ENCODE results near the gene SRCIN1. TPM values are rescaled to one million over a fixed set of nuclear protein-coding genes. Genes with fewer than 3 reads are reported as not detected.

The SRCIN1 gene
- total RNA-seq, 1 donor from 2014 or later: 2.1 TPM

DNA sequence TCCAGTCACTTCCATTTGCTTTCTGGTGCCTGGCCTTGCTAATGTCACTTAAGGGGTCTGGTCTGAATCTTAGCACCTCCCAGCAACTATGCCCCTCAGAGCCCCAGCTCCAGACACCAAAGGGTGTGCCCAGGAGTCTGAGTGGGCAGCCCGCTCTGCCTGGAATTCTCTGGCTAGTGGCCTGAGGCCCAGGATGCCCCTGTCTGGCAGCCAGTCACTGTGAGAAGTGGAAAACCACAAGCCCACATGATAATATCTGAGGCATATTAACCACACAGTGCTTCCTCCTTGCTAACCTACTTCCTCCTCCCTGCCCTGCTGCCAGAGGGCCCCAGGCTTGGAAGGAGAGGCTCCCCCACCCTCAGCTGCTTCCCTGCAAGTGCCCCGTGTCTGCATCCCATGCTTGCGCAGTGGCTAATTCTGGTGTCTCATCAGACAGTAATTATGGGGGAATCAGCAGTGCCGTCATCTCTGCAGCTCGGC, 14.0 kb downstream of the SRCIN1 start:
- intact Hi-C loops (cut with DNase I): no loop called here
- no peak overlapping the region for H3K4me3 ChIP-seq

DNA sequence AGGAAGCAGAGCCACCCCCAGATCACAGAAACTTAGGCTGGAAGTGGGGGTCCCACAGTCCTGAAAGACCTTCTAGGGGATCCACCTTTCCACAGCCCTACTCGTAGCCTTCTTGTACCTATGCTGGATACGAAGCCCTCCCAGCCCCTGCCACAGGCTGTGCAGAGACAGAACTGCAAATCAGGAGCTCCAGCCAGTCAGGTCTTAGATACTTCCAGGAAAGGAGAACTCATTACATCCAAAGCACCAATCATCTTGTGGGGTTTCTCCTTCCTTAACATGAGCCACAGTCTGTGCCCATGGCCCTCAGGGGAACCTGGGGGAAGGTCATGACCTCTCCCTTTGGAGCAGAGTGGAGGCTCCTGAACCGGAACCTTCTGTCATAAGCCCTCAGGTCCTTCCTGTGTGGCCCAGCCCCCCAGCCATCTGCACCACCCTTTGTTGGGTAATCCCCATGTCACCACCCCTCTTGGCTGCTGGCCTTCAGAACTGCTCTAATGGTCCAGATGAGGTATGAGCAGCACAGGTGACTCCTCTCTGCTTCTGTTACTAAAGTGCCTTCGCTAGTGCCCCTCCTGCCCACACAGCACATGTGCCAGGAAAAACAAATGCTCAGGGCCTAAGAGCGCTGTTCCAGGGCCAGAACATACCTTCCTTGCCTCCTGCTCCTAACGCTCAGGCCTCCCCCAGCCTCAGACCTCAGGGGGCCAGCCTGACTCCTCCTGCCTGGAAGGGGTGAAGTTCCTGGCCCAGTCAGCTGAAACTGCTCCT, 14.6 kb downstream of the SRCIN1 start:
- Histone ChIP-seq H3K27ac (no peak overlapping the region), H3K36me3 (no peaks in the 10 kb centered on the region), H3K27me3 (peaks cover 58% of the 10 kb centered on the region), H3K9me3 (no peaks in the 10 kb centered on the region), H3K4me1 (peaks cover 9% of the 10 kb centered on the region), H3K4me3 (no peak overlapping the region)
- TF ChIP-seq, protein P1, sequence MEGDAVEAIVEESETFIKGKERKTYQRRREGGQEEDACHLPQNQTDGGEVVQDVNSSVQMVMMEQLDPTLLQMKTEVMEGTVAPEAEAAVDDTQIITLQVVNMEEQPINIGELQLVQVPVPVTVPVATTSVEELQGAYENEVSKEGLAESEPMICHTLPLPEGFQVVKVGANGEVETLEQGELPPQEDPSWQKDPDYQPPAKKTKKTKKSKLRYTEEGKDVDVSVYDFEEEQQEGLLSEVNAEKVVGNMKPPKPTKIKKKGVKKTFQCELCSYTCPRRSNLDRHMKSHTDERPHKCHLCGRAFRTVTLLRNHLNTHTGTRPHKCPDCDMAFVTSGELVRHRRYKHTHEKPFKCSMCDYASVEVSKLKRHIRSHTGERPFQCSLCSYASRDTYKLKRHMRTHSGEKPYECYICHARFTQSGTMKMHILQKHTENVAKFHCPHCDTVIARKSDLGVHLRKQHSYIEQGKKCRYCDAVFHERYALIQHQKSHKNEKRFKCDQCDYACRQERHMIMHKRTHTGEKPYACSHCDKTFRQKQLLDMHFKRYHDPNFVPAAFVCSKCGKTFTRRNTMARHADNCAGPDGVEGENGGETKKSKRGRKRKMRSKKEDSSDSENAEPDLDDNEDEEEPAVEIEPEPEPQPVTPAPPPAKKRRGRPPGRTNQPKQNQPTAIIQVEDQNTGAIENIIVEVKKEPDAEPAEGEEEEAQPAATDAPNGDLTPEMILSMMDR (IDR thresholded peaks at IDR 0.05): no peak
- intact Hi-C loops (cut with DNase I): no loop called here
- peak; percentile 75 for DNase-seq
- ATAC-seq: peak; percentile 71

More for the DNA sequence above, 14.0 kb downstream of the SRCIN1 start:
- TF ChIP-seq, protein P1 (IDR thresholded peaks at IDR 0.05): no peak
- H3K27ac ChIP-seq: no peak overlapping the region
- H3K9me3 ChIP-seq: no peaks in the 10 kb centered on the region
- no peaks in the 10 kb centered on the region for H3K36me3 ChIP-seq
- DNase-seq: no peak
- H3K4me1 ChIP-seq: peaks cover 9% of the 10 kb centered on the region
- peak; percentile 82 for ATAC-seq
- peaks cover 58% of the 10 kb centered on the region for H3K27me3 ChIP-seq

DNA sequence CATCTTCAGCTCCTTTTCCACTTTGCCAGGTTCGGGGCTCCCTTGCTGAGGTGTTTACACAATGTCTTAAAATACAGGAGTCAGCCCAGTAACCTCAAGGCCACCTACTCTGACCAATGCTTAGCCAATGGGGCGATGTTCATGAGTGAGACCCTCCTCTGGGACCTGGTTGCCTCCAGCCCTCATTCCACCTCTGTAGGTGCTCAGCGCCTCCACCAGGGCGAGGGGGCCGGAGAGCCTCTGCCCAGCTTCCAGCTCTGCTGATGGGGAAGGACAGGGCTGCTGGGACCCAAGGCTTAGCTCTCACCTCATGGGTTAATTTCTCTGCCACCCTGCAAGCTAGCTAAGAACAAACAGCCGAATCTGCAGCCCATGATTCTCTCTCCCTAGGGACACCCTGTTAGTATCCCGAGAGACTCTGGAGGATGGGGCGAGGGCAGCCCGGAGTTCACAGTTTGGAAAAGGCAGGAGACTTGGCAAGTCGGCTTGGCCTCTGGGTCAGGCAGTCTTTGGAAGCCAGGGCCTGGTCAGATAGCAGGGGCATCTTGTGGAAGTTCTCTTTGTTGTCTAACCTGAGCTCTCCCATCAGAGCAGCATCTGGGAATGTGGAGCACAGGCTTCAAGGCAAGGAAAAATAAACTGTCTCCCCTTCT, 16.2 kb downstream of the SRCIN1 start:
- intact Hi-C loops (cut with DNase I): no loop called here
- H3K36me3 ChIP-seq: no peaks in the 10 kb centered on the region
- peaks cover 9% of the 10 kb centered on the region for H3K4me1 ChIP-seq
- TF ChIP-seq, protein P1 (IDR thresholded peaks at IDR 0.05): no peak
- H3K27me3 ChIP-seq: peaks cover 57% of the 10 kb centered on the region
- DNase-seq (no peak), ATAC-seq (no peak)
- H3K27ac ChIP-seq: no peak overlapping the region
- H3K4me3 ChIP-seq: no peak overlapping the region
- no peaks in the 10 kb centered on the region for H3K9me3 ChIP-seq

DNA sequence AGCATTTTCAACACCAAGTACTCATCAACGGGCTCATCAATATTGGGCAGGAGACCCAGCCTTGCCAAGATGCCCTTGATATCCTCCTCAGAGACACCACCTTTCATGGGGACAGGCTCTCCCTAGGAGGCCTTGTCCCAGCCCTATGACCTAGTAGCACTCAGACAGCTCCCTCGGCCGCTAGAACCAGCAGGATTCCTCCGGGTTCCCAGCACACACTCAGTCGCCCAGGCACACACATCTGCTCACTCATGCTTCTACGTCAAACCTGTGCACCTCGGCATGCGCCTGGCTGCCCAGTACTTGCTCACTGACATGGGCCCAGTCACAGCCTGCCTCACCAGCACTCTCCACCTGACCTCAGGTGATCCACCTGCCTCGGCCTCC, 17.0 kb downstream of the SRCIN1 start:
- no peak overlapping the region for H3K4me3 ChIP-seq
- ATAC-seq (no peak), DNase-seq (no peak)
- peaks cover 9% of the 10 kb centered on the region for H3K4me1 ChIP-seq
- H3K9me3 ChIP-seq: no peaks in the 10 kb centered on the region
- TF ChIP-seq, protein P1 (IDR thresholded peaks at IDR 0.05): no peak
- intact Hi-C loops (cut with DNase I): no loop called here
- no peak overlapping the region for H3K27ac ChIP-seq
- no peaks in the 10 kb centered on the region for H3K36me3 ChIP-seq
- H3K27me3 ChIP-seq: peaks cover 57% of the 10 kb centered on the region

DNA sequence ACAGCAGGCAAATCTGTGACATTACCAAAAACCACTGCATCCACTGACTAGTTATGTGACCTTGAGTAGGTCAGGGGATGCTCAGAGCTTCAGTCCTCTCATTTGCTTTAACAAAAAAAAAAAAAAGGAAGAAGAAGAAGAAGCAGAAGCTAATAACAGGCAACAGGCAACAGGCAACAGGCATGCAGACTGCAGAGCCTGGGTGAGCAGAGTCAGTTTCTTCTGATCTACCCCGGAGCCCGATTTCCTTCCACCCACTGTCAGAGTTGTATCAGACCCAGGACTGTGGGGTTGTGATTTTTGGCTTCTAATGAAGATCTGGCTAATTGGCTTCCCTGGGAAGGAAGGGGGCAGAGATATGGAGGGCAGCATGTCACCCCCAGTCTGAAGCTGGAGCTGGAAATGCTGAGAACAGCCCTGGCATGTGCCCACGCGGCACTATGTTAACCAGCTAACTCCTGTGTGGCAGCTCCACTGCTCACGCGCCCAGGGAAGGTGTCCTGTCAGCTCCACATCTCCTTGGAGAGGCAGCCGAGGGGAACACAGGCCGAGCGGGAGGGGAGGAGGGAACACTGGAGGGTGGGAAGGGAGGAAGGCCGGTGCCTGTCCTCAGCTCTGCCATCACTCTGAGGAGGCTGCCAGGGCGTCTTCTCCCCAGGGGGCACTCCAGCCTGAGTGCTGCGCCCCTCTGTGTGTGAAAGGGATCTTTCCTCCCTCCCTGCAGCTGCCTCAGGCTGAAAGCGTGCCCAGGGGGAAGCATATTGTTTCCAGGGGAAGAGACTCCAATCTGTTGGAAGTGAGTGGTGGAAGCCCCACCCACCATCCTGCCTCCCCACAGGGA, 17.6 kb downstream of the SRCIN1 start:
- Histone ChIP-seq H3K27ac (no peak overlapping the region), H3K4me3 (no peak overlapping the region), H3K36me3 (no peaks in the 10 kb centered on the region), H3K4me1 (peaks cover 9% of the 10 kb centered on the region), H3K9me3 (no peaks in the 10 kb centered on the region), H3K27me3 (peaks cover 53% of the 10 kb centered on the region)
- TF ChIP-seq, protein P1 (IDR thresholded peaks at IDR 0.05): no peak
- DNase-seq (no peak), ATAC-seq (no peak)
- intact Hi-C loops (cut with DNase I): no loop called here

All from upper lobe of right lung (tissue), 1 donor.